Left lung (tissue), 10 donors: ENCODE measurements around the gene NINJ1. TPM values are rescaled to one million over a fixed set of nuclear protein-coding genes. Genes with fewer than 3 reads are reported as not detected.

Experiments used
- ATAC-seq: fragments of 200-7000 bp; cut with Tn5 transposase; one replicate; pipeline ENCODE4 v1.9.1; 2020; ENCODE audit warnings: moderate library complexity
- DNase-seq, 4 donors: peaks; one replicate each; pipeline ENCODE4 v3.0.0-alpha.2; 2013 to 2020
- H3K27ac ChIP-seq, 2 donors: fragments of 200-600 bp; sonication (generic) in 1 of 2; one replicate each; pipeline versions ENCODE4 v1.5.0 to v1.8.0; 2020 to 2021
- H3K27me3 ChIP-seq, 2 donors: fragments of 200-600 bp; sonication (generic) in 1 of 2; one replicate each; pipeline versions ENCODE4 v1.5.0 to v1.8.0; 2020 to 2021
- H3K36me3 ChIP-seq, 2 donors: fragments of 200-600 bp; sonication (generic) in 1 of 2; one replicate each; pipeline versions ENCODE4 v1.5.0 to v1.8.0; 2020 to 2021
- H3K4me1 ChIP-seq, 2 donors: fragments of 200-600 bp; one replicate each; pipeline ENCODE4 v1.8.0; 2021
- H3K4me3 ChIP-seq, 2 donors: fragments of 200-600 bp; sonication (generic) in 1 of 2; one replicate each; pipeline versions ENCODE4 v1.5.0 to v1.8.0; 2020 to 2021; ENCODE audit warnings: mild to moderate bottlenecking in 1 of 2
- H3K9me3 ChIP-seq, 2 donors: fragments of 200-600 bp; sonication (generic) in 1 of 2; one replicate each; pipeline versions ENCODE4 v1.5.0 to v1.8.0; 2020 to 2021
- CTCF ChIP-seq, 2 donors: fragments of 200-600 bp; sonication (generic) in 1 of 2; IDR thresholded peaks; one replicate each; pipeline versions ENCODE4 v1.5.0 to v1.8.0; 2021; ENCODE audit warnings: antibody characterized with exemption in 2 of 2
- intact Hi-C, 2 donors: fragments of 100-400 bp; cut with DNase I; formaldehyde crosslinking; loops; one replicate each; pipeline versions ENCODE4 v1.11.2 to v1.14.2; 2022
- polyA plus RNA-seq, 6 donors: library from polyadenylated mRNA; unstranded; fragments of 120-200 nt; gene quantifications; one replicate each; pipeline ENCODE4 v1.2.1, GENCODE V29; 2013; ENCODE audit not compliant: insufficient read length in 6 of 6
- total RNA-seq, 2 donors: library from RNA; stranded (reverse); fragmentation: NEBNext Ultra II Directional; extraction: Animal tissue kit (Norgen Biotek cat#: 25700); gene quantifications; one replicate each; pipeline ENCODE4 v1.2.1, GENCODE V29; 2021
- donor health status: DM: no; HTN: yes; CAD: no.
- donor health status: DM: no; HTN: no; CAD: no.

The NINJ1 gene
- total and polyA plus RNA-seq, 8 donors: 29.8 to 83.5 (median 37.8) TPM

GRCh38 chr9:93137362-93137761 lies 3.3 kb upstream of the NINJ1 start:
- DNase-seq: peak in 1 of 4 donors; percentile 64
- no peak for TF ChIP-seq CTCF (IDR thresholded peaks at IDR 0.05)
- Histone ChIP-seq H3K36me3 (no peaks in the 10 kb centered on the region), H3K9me3 (peaks cover 0 to 5% of the 10 kb centered on the region in 2 donors), H3K27me3 (no peaks in the 10 kb centered on the region), H3K27ac (no peak overlapping the region), H3K4me1 (peaks cover 18 to 39% of the 10 kb centered on the region in 2 donors), H3K4me3 (no peak overlapping the region)
- no peak for ATAC-seq
- intact Hi-C loops: no loop called here

- peaks cover 0 to 5% of the 10 kb centered on the region in 2 donors for H3K9me3 ChIP-seq
- H3K27me3 ChIP-seq: no peaks in the 10 kb centered on the region
- peaks cover 31 to 52% of the 10 kb centered on the region in 2 donors for H3K4me1 ChIP-seq
- H3K27ac ChIP-seq: no peak overlapping the region
- peak in 1 of 4 donors; percentile 40 for DNase-seq
- no peak for TF ChIP-seq CTCF (IDR thresholded peaks at IDR 0.05)
- no peak overlapping the region for H3K4me3 ChIP-seq
- ATAC-seq: no peak
- peaks cover 0 to under 1% of the 10 kb centered on the region in 2 donors for H3K36me3 ChIP-seq
- intact Hi-C loops: no loop called here
These were observed 2.0 kb upstream of the NINJ1 start for GRCh38 chr9:93136011-93136440.

GRCh38 chr9:93134740-93135444 lies 841 bp upstream of the NINJ1 start:
- Histone ChIP-seq H3K27me3 (no peaks in the 10 kb centered on the region), H3K36me3 (peaks cover 0 to 5% of the 10 kb centered on the region in 2 donors), H3K27ac (peak overlapping the region; percentile 96 to 99), H3K4me1 (peaks cover 36 to 64% of the 10 kb centered on the region in 2 donors), H3K9me3 (peaks cover 0 to 5% of the 10 kb centered on the region in 2 donors), H3K4me3 (peak overlapping the region; percentile 76 to 95)
- DNase-seq (no peak), ATAC-seq (no peak)
- intact Hi-C loops: no loop called here
- TF ChIP-seq CTCF (IDR thresholded peaks at IDR 0.05): no peak

- intact Hi-C loops: no loop called here
- H3K27me3 ChIP-seq: no peaks in the 10 kb centered on the region
- ATAC-seq: peak; percentile 64
- H3K4me1 ChIP-seq: peaks cover 41 to 76% of the 10 kb centered on the region in 2 donors
- peak overlapping the region; percentile 96 to 99 for H3K27ac ChIP-seq
- TF ChIP-seq CTCF (IDR thresholded peaks at IDR 0.05): no peak
- H3K4me3 ChIP-seq: peak overlapping the region; percentile 76 to 95
- H3K9me3 ChIP-seq: peaks cover 0 to 5% of the 10 kb centered on the region in 2 donors
- H3K36me3 ChIP-seq: peaks cover 0 to 5% of the 10 kb centered on the region in 2 donors
- peak; percentile 56 to 91 (median 85) for DNase-seq
These were observed 403 bp downstream of the NINJ1 start for GRCh38 chr9:93133681-93134014.

GRCh38 chr9:93132946-93133680 lies 938 bp downstream of the NINJ1 start:
- Histone ChIP-seq H3K9me3 (peaks cover 0 to under 1% of the 10 kb centered on the region in 2 donors), H3K36me3 (peaks cover 0 to 5% of the 10 kb centered on the region in 2 donors), H3K4me3 (peak overlapping the region; percentile 76 to 95), H3K27me3 (no peaks in the 10 kb centered on the region), H3K27ac (peak overlapping the region; percentile 96 to 99), H3K4me1 (peaks cover 41 to 78% of the 10 kb centered on the region in 2 donors)
- TF ChIP-seq CTCF (IDR thresholded peaks at IDR 0.05): no peak
- DNase-seq (peak in 2 of 4 donors; percentile 51 to 84), ATAC-seq (peak; percentile 41)
- intact Hi-C loops: no loop called here
